Activated T-helper 1 cell treated with anti-CD3 and anti-CD28 coated beads, Interleukin-2, amount 50 U/mL, for 16 hours (primary cell): ENCODE results near the gene ICA1.
"Not testable (repeated sequence)": the region's sequence is repeated elsewhere in the genome, so short reads cannot be mapped to it uniquely, and the experiment has no call there.

ENCODE experiments used
- DNase-seq, 2 donors: peaks; one replicate each; pipeline ENCODE4 v3.0.0-alpha.2; 2020; ENCODE audit warnings: low read depth in 1 of 2, low spot score in 1 of 2

The ICA1 gene

GRCh38 chr7:8263048-8263447, 1.1 kb upstream of the ICA1 start:
- no peak for DNase-seq

- no peak for DNase-seq
These were observed 884 bp downstream of the ICA1 start for GRCh38 chr7:8260871-8261694.

- no peak for DNase-seq
These were observed 2.3 kb downstream of the ICA1 start for GRCh38 chr7:8259586-8260222.

GRCh38 chr7:8258734-8259133, 3.2 kb downstream of the ICA1 start:
- DNase-seq = no peak

- no peak for DNase-seq
These were observed 3.8 kb downstream of the ICA1 start for GRCh38 chr7:8258166-8258565.

GRCh38 chr7:8255680-8256655, 6.0 kb downstream of the ICA1 start:
- DNase-seq = no peak

GRCh38 chr7:8254667-8255066, 7.3 kb downstream of the ICA1 start:
- DNase-seq = no peak

GRCh38 chr7:8254215-8254614, 7.8 kb downstream of the ICA1 start:
- DNase-seq = no peak

GRCh38 chr7:8251195-8251594, 10.8 kb downstream of the ICA1 start:
- no peak for DNase-seq

GRCh38 chr7:8250547-8250946, 11.4 kb downstream of the ICA1 start:
- DNase-seq = no peak

GRCh38 chr7:8249121-8249520, 12.8 kb downstream of the ICA1 start:
- no peak for DNase-seq

GRCh38 chr7:8246020-8246419, 15.9 kb downstream of the ICA1 start:
- no peak for DNase-seq

GRCh38 chr7:8245032-8245431, 16.9 kb downstream of the ICA1 start:
- DNase-seq = not testable (repeated sequence)

GRCh38 chr7:8243059-8243458, 18.9 kb downstream of the ICA1 start:
- not testable (repeated sequence) for DNase-seq

GRCh38 chr7:8239702-8240362, 22.1 kb downstream of the ICA1 start:
- DNase-seq = not testable (repeated sequence)

- DNase-seq = no peak
These were observed 25.1 kb downstream of the ICA1 start for GRCh38 chr7:8236780-8237407.

- DNase-seq = no peak
These were observed 28.7 kb downstream of the ICA1 start for GRCh38 chr7:8232999-8233847.

GRCh38 chr7:8229927-8230326, 32.0 kb downstream of the ICA1 start:
- no peak for DNase-seq
